GM12878 (cell line): ENCODE measurements around the gene DIP2C. TPM values are rescaled to one million over a fixed set of nuclear protein-coding genes. Genes with fewer than 3 reads are reported as not detected.

Experiments used
- ATAC-seq: fragments of 200-7000 bp; cut with Tn5 transposase; 3 replicates; pipeline ENCODE4 v1.9.1; 2020; ENCODE audit warnings: mild to moderate bottlenecking, moderate library complexity
- BruUV-seq: library from RNA; stranded (reverse); fragments of 400-500 nt; replicated peaks from 2 replicates; lab custom pipeline; 2021; lab: Mats Ljungman, UMichigan
- CTCF ChIA-PET: fragments of 300-600 bp; sonication (Branson Sonifier 250); formaldehyde crosslinking; extraction: SDS; loops from one replicate; lab custom pipeline; 2021; ENCODE audit warnings: inconsistent platforms; lab: Yijun Ruan, JAX
- POLR2A ChIA-PET: fragments of 350-600 bp; formaldehyde crosslinking; extraction: SDS; loops from one replicate; lab custom pipeline; 2021; ENCODE audit warnings: inconsistent platforms; lab: Charles Lee
- RAD21 ChIA-PET: fragments of 300-600 bp; sonication (Branson Sonifier 250); formaldehyde crosslinking; loops from one replicate; lab custom pipeline; 2023; ENCODE audit warnings: antibody characterized with exemption; ENCODE audit not compliant: unreplicated experiment; lab: Charles Lee
- SMC1A ChIA-PET: fragments of 300-600 bp; sonication (Branson Sonifier 250); formaldehyde crosslinking; loops from one replicate; lab custom pipeline; 2023; ENCODE audit not compliant: unreplicated experiment, uncharacterized antibody; lab: Charles Lee
- DNase-seq: peaks from one replicate; pipeline ENCODE4 v3.0.0-alpha.2; 2011; ENCODE audit warnings: low read depth, low spot score
- FAIRE-seq: peaks from 3 replicates; lab custom pipeline; 2011; peaks lifted over from hg19 to GRCh38; lab: Jason Lieb, UNC
- H2AFZ ChIP-seq: 2 replicates; pipeline ENCODE4 v1.6.0; 2011; ENCODE audit warnings: low read depth, low read length, control low read depth; ENCODE audit not compliant: control insufficient read depth
- H3K27ac ChIP-seq: 2 replicates; pipeline ENCODE4 v1.5.1; 2011; ENCODE audit warnings: control low read depth; ENCODE audit not compliant: control insufficient read depth, insufficient read depth
- H3K27me3 ChIP-seq, 2 experiments: replicated peaks in 1 of 2; 2 replicates each; pipeline versions ENCODE4 v1.6.0 to v1.6.1; 2011; ENCODE audit warnings: low read length in 1 of 2; ENCODE audit not compliant: control insufficient read depth in 2 of 2, insufficient read depth in 2 of 2
- H3K36me3 ChIP-seq, 2 experiments: 2 replicates each; pipeline ENCODE4 v1.5.1; 2011; ENCODE audit warnings: low read length in 1 of 2; ENCODE audit not compliant: control insufficient read depth in 2 of 2, insufficient read depth in 2 of 2
- H3K4me1 ChIP-seq: 2 replicates; pipeline ENCODE4 v1.6.1; 2011; ENCODE audit warnings: mild to moderate bottlenecking, low read length, moderate library complexity, mixed read lengths; ENCODE audit not compliant: control insufficient read depth, insufficient read depth
- H3K4me2 ChIP-seq: 2 replicates; pipeline ENCODE4 v1.6.0; 2011; ENCODE audit warnings: control low read depth; ENCODE audit not compliant: control insufficient read depth, insufficient read depth
- H3K4me3 ChIP-seq: fragments of 200-600 bp; sonication (generic); 2 replicates; pipeline ENCODE4 v1.5.1; 2016
- H3K79me2 ChIP-seq: 2 replicates; pipeline ENCODE4 v1.6.0; 2011; ENCODE audit warnings: low read length; ENCODE audit not compliant: control insufficient read depth, insufficient read depth
- H3K9ac ChIP-seq: 2 replicates; pipeline ENCODE4 v1.8.0; 2011; ENCODE audit warnings: low read length, control low read depth, mixed read lengths; ENCODE audit not compliant: control insufficient read depth, insufficient read depth
- H3K9me3 ChIP-seq: replicated peaks from 3 replicates; pipeline ENCODE4 v1.5.1; 2011; ENCODE audit warnings: mild to moderate bottlenecking, low read length; ENCODE audit not compliant: control insufficient read depth, insufficient read depth
- H4K20me1 ChIP-seq: 2 replicates; pipeline ENCODE4 v1.6.0; 2011; ENCODE audit not compliant: control insufficient read depth, insufficient read depth
- BCL3 ChIP-seq: IDR thresholded peaks from 2 replicates; pipeline ENCODE4 v1.6.1; 2011; ENCODE audit warnings: borderline replicate concordance, low read depth, mild to moderate bottlenecking, moderate library complexity, low read length; ENCODE audit not compliant: insufficient read depth, poor library complexity, severe bottlenecking
- CBX5 ChIP-seq: sonication (generic); IDR thresholded peaks from 2 replicates; pipeline ENCODE4 v1.6.1; 2016; ENCODE audit warnings: low read depth, moderate library complexity, mild to moderate bottlenecking, inconsistent platforms
- ETV6 ChIP-seq, 2 experiments: fragments of 450-650 bp in 1 of 2; IDR thresholded peaks in 1 of 2; conservative IDR thresholded peaks in 1 of 2; 2 replicates each; pipeline ENCODE4 v1.6.1; 2014; ENCODE audit warnings: antibody characterized with exemption in 1 of 2, borderline replicate concordance in 1 of 2, low read depth in 1 of 2, mild to moderate bottlenecking in 1 of 2, moderate library complexity in 1 of 2
- NFXL1 ChIP-seq: fragments of 450-650 bp; IDR thresholded peaks from 2 replicates; pipeline ENCODE4 v1.6.1; 2017; ENCODE audit warnings: antibody characterized with exemption, mild to moderate bottlenecking, borderline replicate concordance
- POLR2A ChIP-seq: IDR thresholded peaks from 2 replicates; pipeline ENCODE4 v1.6.1; 2011; ENCODE audit warnings: low read depth, mild to moderate bottlenecking, low read length
- RBBP5 ChIP-seq: fragments of 200-600 bp; sonication (generic); conservative IDR thresholded peaks from 2 replicates; pipeline ENCODE4 v1.6.1; 2016
- SIX5 ChIP-seq: IDR thresholded peaks from 2 replicates; pipeline ENCODE4 v1.6.1; 2011; ENCODE audit warnings: mild to moderate bottlenecking, low read depth, low read length, moderate library complexity; ENCODE audit not compliant: severe bottlenecking
- SMARCA5 ChIP-seq: fragments of 450-650 bp; IDR thresholded peaks from 2 replicates; pipeline ENCODE4 v1.6.1; 2017; ENCODE audit warnings: mild to moderate bottlenecking
- STAT3 ChIP-seq: IDR thresholded peaks from 2 replicates; pipeline ENCODE4 v1.6.1; 2011; ENCODE audit warnings: low read depth, low read length, improper control_type of control experiment
- TARDBP ChIP-seq: IDR thresholded peaks from 2 replicates; pipeline ENCODE4 v1.6.1; 2016; ENCODE audit warnings: borderline replicate concordance
- TCF12 ChIP-seq: IDR thresholded peaks from 2 replicates; pipeline ENCODE4 v1.6.1; 2011; ENCODE audit warnings: low read depth, mild to moderate bottlenecking, low read length
- YBX1 ChIP-seq: fragments of 450-650 bp; IDR thresholded peaks from 2 replicates; pipeline ENCODE4 v1.6.1; 2016; ENCODE audit warnings: antibody characterized with exemption
- ZNF274 ChIP-seq: IDR thresholded peaks from one replicate; pipeline ENCODE4 v1.8.0; 2011; ENCODE audit not compliant: insufficient read length, insufficient read depth
- WGBS: methylation state at CpG from one replicate; pipeline ENCODE4 v1.1.6; 2016; ENCODE audit warnings: low lambda C conversion rate; ENCODE audit not compliant: insufficient replicate concordance, insufficient coverage; ENCODE audit errors: missing lambda C conversion rate; 5-methylcytosine and 5-hydroxymethylcytosine counted together
- in situ Hi-C: fragments of 300-500 bp; cut with MboI; formaldehyde crosslinking; loops from 9 replicates; pipeline ENCODE4 v1.14.3; 2018; ENCODE audit warnings: mixed read lengths
- intact Hi-C: fragments of 100-400 bp; cut with micrococcal nuclease; formaldehyde crosslinking; loops from one replicate; pipeline ENCODE4 v1.14.2; 2022; ENCODE audit not compliant: unreplicated experiment
- polyA plus RNA-seq, 11 experiments: library from polyadenylated mRNA; depleted of rRNA in 4 of 11; unstranded in 6 of 11; stranded (reverse) in 5 of 11; fragments of >200 nt; fragmentation: Nextera tagmentation in 4 of 11; fragmentation: Illumina TruSeq in 1 of 11; extraction: Ambion mirVana in 4 of 11; extraction: Trizol in 1 of 11; gene quantifications; 1 replicate in 1 of 11; 2 replicates in 10 of 11; pipeline versions ENCODE4 v1.2.1 to v1.2.3, GENCODE V29; 2011 to 2016; ENCODE audit warnings: inconsistent platforms in 2 of 11, missing spikeins in 2 of 11, low read depth in 1 of 11
- total RNA-seq, 4 experiments: library from RNA; depleted of rRNA in 3 of 4; stranded (reverse); fragments of >200 nt in 3 of 4; fragmentation: Illumina TruSeq in 1 of 4; extraction: Trizol in 1 of 4; gene quantifications; 2 replicates each; pipeline versions ENCODE4 v1.2.1 to v1.2.3, GENCODE V29; 2013 to 2021

The DIP2C gene
- total and polyA plus RNA-seq, 10 of the 15 experiments (the other 5 are each of a cell fraction or from before 2014, with no cell fraction given) = 0.01 to 0.10 (median 0.06) TPM

DNA sequence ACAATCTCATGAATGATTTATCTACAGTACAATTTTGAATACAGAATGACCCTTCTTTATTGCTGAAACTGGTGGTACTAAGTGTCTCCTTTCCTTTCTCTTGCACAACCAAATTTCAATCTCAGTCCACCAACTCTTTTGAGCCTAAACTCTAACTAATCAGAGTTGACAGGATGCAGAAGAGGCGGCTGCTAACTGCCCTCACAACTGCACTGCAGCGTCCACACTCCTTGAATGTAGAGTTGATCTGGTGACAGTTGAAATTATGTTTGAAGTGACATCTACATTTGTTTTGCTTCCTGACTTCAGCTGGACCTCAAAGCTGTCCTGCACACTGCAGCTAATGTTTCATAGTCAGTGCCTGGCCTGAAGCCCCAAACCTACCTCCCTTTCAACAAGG lies 414.6 kb downstream of the DIP2C start:
- no peaks in the 10 kb centered on the region for H3K4me1 ChIP-seq
- no peak for FAIRE-seq
- H4K20me1 ChIP-seq = no peaks in the 10 kb centered on the region
- ChIA-PET RAD21 (no interaction called here), CTCF (no interaction called here), SMC1A (no interaction called here)
- WGBS = 32% methylated on average over 2 of the region's 2 CpGs
- in situ Hi-C loops = no loop called here
- no peak overlapping the region for H3K4me2 ChIP-seq
- H3K27ac ChIP-seq = no peak overlapping the region
- H3K79me2 ChIP-seq = no peaks in the 10 kb centered on the region
- H3K27me3 ChIP-seq = no peaks in the 10 kb centered on the region; a peak in 1 of 4 replicates
- DNase-seq = no peak
- intact Hi-C loops = no loop called here
- ATAC-seq = no peak
- BruUV-seq = no TSS peak
- H2AFZ ChIP-seq = no peak overlapping the region
- no peaks in the 10 kb centered on the region for H3K9me3 ChIP-seq
- TF ChIP-seq POLR2A (no peak), SIX5 (no peak), BCL3 (no peak), ZNF274 (no peak)
- TF ChIP-seq, all 136 proteins: peak for 0
- no peak overlapping the region for H3K9ac ChIP-seq
- POLR2A ChIA-PET = no interaction called here
- H3K36me3 ChIP-seq = no peaks in the 10 kb centered on the region
- no peak overlapping the region for H3K4me3 ChIP-seq

DNA sequence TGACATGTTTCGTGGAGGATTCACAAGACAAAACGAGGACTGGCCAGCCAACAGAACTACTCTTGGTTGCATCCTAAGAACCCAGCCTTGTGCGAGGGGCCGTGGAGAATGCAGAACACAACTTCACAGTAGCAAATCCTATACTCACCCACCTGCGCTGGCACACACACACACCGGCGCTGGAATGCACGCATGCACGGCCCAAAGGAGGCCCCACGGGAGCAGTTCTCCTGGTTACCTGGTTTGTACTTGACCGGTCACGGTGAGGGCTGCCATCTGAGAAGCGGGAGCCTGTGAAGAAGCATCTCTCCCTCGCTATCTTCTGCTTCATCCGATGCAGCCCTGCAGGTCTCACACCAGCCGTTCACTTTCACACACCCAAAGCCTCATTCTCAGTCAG lies 416.4 kb downstream of the DIP2C start:
- H3K36me3 ChIP-seq = no peaks in the 10 kb centered on the region
- SMC1A ChIA-PET = no interaction called here
- intact Hi-C loops = no loop called here
- ATAC-seq (no peak), DNase-seq (no peak), FAIRE-seq (no peak)
- H3K79me2 ChIP-seq = no peaks in the 10 kb centered on the region
- H4K20me1 ChIP-seq = no peaks in the 10 kb centered on the region
- H3K4me2 ChIP-seq = no peak overlapping the region
- no peak overlapping the region for H3K4me3 ChIP-seq
- H3K27ac ChIP-seq = no peak overlapping the region
- in situ Hi-C loops = no loop called here
- POLR2A ChIA-PET = no interaction called here
- no peaks in the 10 kb centered on the region for H3K9me3 ChIP-seq
- H3K27me3 ChIP-seq = no peaks in the 10 kb centered on the region; a peak in 1 of 4 replicates
- WGBS = 88% methylated on average over 16 of the region's 16 CpGs
- CTCF ChIA-PET = no interaction called here
- RAD21 ChIA-PET = no interaction called here
- BruUV-seq = no TSS peak
- TF ChIP-seq TARDBP = no peak
- TF ChIP-seq RBBP5 = no peak
- TF ChIP-seq TCF12 = no peak
- no peak for TF ChIP-seq SMARCA5
- TF ChIP-seq ETV6 (conservative IDR thresholded peaks at IDR 0.05 in 1 of 2, IDR thresholded peaks at IDR 0.05 in 1 of 2; ENCODE audit: borderline replicate concordance in 1 of 2, low read depth in 1 of 2) = no peak
- TF ChIP-seq CBX5 = no peak
- no peak for TF ChIP-seq STAT3
- no peak for TF ChIP-seq YBX1
- TF ChIP-seq NFXL1 = no peak
- H3K9ac ChIP-seq = no peak overlapping the region
- H2AFZ ChIP-seq = no peak overlapping the region
- no peaks in the 10 kb centered on the region for H3K4me1 ChIP-seq
